GM13977 (cell line): ENCODE results near the gene CEP152.
A peak's percentile ranks its signal among the peaks of the same experiment; 100 is the strongest.
"Not testable (repeated sequence)": the region's sequence is repeated elsewhere in the genome, so short reads cannot be mapped to it uniquely, and the experiment has no call there.

Source experiments
- DNase-seq: peaks from one replicate; pipeline ENCODE4 v3.0.0; 2012; ENCODE audit warnings: low spot score
- in situ Hi-C: fragments of 300-500 bp; cut with MboI; formaldehyde crosslinking; loops from one replicate; pipeline ENCODE4 v1.12.0; 2022; ENCODE audit warnings: low sequenced_read_pairs, low pct_unique_long_range_greater_than_20kb, mixed read lengths, inconsistent platforms; ENCODE audit not compliant: unreplicated experiment
- TF ChIP-seq, protein P1 (sequence below): IDR thresholded peaks from 2 replicates; pipeline ENCODE4 v1.5.1; 2012; ENCODE audit warnings: mild to moderate bottlenecking, control low read depth; ENCODE audit not compliant: insufficient read depth; ENCODE audit errors: extremely low read depth, missing control alignments

The CEP152 gene

DNA sequence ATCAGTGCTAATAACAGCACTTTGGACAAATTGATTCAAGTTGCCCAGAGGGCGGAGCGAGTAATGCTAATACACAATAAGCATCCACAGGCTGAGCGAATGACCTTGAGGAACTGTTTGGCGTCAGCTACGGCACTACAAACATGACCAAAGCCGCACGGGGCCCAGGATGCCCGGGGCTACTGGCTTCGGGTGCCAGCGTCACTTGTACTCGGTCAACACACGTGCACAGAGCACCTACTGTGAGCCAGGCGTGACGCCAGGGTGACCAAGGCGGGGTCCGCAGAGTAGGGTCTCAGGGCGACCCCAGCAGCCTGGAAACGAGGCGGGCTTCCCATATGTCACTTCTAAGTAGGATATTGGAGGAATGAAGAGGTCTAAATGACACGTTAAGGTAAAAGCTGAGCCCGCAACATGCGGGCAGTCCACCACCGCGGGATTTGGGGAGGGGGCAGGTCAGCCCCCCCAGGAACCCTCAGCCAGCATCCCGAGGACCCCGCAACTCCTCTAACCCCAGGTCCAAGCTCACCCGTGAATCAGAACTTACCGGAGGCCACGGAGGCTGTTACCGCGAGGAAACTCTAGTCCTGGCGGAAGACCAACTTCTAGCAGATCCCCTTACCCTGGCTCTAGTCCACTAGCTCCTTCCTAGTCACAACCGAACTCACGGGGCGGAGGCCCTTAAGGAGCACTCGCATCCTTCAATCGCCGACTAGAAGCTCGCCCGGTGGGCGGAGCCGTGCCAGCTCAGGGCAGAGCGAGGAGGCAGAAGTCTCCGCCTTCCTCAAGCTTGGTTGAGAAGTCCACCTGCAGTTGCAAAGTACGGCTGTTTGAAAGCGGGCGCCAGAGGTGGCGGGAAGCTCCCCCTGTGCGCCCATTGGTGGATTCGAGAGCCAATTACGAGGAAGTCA, at the start of gene CEP152:
Gene CEP152 (minus strand): TSS at position 656 of the 911 bp plus-strand sequence. CDS start 5,420 bp downstream, outside the sequence.
- DNase-seq: peak; percentile 89
- in situ Hi-C loops: loop anchor here (25.0 kb wide), 1 partner anchor 448 kb away; no protein-coding TSS in a partner anchor
- TF ChIP-seq, protein P1, sequence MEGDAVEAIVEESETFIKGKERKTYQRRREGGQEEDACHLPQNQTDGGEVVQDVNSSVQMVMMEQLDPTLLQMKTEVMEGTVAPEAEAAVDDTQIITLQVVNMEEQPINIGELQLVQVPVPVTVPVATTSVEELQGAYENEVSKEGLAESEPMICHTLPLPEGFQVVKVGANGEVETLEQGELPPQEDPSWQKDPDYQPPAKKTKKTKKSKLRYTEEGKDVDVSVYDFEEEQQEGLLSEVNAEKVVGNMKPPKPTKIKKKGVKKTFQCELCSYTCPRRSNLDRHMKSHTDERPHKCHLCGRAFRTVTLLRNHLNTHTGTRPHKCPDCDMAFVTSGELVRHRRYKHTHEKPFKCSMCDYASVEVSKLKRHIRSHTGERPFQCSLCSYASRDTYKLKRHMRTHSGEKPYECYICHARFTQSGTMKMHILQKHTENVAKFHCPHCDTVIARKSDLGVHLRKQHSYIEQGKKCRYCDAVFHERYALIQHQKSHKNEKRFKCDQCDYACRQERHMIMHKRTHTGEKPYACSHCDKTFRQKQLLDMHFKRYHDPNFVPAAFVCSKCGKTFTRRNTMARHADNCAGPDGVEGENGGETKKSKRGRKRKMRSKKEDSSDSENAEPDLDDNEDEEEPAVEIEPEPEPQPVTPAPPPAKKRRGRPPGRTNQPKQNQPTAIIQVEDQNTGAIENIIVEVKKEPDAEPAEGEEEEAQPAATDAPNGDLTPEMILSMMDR: no peak

DNA sequence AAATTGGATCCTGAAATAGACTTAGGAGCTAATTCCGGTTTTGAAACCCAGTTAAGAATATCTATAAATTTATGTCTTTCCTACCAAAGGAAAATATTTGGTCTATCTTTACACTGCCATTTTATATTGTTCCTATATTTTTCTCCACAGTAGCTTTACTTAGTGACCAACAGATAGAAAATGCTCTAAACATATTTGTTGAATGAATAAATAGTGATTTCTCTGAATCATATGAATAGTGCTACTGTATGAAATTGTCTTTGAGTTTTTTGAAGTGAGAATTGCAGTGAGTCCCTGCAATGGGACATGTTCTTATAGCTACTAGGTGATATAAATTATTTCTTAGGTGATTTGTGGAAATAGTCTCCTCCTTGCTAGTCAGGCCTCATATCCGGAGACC, 48.6 kb upstream of the CEP152 start:
- in situ Hi-C loops: loop anchor here (25.0 kb wide), 2 partner anchors 553 to 1278 kb away; partner anchors contain the start of gene FGF7
- TF ChIP-seq, protein P1: no peak
- no peak for DNase-seq

DNA sequence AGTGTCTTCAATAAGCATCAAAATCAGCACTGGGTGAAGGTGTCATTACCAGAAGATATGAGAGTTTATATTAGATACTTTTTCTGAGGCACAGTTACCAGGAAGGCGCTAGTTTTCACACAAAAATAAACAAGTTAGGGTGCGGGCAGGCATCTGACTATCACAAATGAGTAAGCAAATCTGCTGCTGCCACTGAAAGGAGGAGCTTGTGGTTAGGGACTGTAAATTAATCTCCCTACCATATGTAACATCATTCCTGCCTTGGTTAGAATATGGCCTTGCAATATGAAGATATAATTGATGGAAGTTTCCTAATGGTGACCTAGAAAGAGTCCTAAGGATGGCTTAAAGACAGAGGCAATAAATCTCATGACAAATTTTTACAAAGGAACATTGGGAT, 47.5 kb upstream of the CEP152 start:
- no peak for DNase-seq
- in situ Hi-C loops: loop anchor here (25.0 kb wide), 2 partner anchors 554 to 1279 kb away; partner anchors contain the start of gene FGF7
- TF ChIP-seq, protein P1: no peak

- TF ChIP-seq, protein P1: no peak
- DNase-seq: no peak
- in situ Hi-C loops: loop anchor here (25.0 kb wide), 2 partner anchors 555 to 1280 kb away; partner anchors contain the start of gene FGF7
Measured at GRCh38 chr15:48856942-48857341, 46.1 kb upstream of the CEP152 start.

DNA sequence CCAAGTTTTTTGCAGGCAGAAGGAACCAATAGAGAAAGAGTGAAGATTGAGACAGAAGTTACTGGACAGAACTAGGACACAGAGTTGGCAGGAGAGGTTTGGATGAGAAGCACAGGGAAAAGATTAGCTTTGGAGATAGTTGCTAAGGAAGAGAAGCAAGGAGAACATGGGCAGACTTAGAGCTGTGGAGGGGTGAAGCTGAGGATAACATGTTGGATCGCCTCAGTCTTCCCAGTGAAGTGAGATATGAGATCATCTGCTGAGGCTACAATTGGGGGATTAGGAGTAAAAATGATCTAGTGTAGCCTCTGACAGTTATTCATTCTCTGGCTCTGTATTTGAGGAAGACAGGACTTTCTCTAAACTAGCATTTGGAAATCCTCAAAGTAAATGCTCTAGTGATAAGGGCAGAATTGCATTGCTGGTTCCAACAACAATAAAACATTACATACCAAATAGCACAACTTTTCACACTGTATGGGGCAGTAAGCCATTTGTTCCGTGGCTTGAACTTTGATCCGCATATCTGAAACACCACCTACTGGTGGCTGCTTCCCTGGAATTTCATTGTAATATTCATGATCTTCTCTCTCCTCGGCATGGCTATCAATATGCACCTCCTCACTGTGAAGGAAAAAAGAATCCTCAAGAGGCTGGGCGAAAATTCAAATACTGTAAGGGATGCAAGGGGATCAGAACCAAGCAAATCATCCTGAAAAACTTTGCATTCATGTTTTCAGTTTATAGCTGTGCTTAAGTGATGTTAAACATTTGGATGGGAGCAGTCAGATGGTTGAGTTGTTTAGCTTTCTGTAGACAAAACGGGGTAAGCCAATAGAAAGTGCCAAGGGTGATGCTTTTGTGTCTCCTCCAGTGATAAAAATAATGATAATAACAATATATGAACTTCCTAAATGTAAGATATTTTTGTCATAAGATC, 44.9 kb upstream of the CEP152 start:
- TF ChIP-seq, protein P1: no peak
- no peak for DNase-seq
- in situ Hi-C loops: loop anchor here (25.0 kb wide), 2 partner anchors 557 to 1282 kb away; partner anchors contain the start of gene FGF7

GRCh38 chr15:48854434-48854833, 43.6 kb upstream of the CEP152 start:
- in situ Hi-C loops: loop anchor here (25.0 kb wide), 2 partner anchors 558 to 1283 kb away; partner anchors contain the start of gene FGF7
- DNase-seq: not testable (repeated sequence)
